Effector CD8-positive, alpha-beta T cell (primary cell): ENCODE measurements around the gene SLC6A5.
"Not testable (repeated sequence)": the region's sequence is repeated elsewhere in the genome, so short reads cannot be mapped to it uniquely, and the experiment has no call there.

Experiments
- DNase-seq: peaks from one replicate; lab custom pipeline; 2025; lab: John Stamatoyannopoulos, UW
- total RNA-seq, 4 experiments: gene quantifications; one replicate each; lab custom pipeline; 2026; lab: John Stamatoyannopoulos, UW

SLC6A5 gene
- total RNA-seq = 0 reads per million in 4 experiments

DNA sequence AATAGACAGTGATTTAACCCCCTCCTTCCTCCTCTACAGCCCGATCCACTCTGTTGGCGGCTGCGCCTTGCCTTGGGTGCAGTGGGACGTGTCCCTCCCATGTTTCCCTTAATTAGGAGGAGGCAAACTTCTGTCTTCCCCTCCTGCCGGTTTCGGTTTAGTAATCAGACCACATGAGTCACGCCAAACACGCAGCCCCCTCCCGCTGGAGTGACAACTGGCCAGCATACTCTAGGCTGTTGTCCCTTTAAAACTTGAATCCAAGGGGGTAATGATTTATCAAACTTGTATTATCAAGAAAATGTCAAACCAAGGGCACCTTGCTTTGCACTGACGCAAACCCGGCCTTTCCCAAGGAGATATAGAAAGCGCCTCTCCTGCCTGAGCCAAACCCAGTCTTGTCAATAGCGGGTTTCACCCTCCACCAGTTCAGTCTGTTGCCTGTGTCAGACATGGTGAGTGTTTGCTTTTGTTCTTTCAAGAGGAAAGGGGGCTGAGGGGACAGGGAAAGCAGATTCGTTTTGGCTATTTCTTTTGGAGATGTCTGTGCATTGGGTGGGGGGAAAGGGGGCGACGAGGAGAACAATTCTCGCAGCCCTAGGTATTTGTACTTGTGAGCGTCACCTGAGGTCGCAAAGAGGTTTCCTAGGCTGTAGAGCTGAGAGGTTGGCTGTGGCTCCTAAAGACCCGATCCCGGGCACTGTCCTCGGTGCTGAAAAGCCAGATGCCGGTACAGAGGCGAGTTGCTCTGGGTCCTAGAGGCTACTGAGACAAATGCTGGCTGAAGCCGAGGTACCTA, at the start of gene SLC6A5:
SLC6A5 (plus strand) TSS at position 388 of the 799 bp plus-strand sequence; CDS start at position 453, 65 bp downstream.
- no peak for DNase-seq

DNA sequence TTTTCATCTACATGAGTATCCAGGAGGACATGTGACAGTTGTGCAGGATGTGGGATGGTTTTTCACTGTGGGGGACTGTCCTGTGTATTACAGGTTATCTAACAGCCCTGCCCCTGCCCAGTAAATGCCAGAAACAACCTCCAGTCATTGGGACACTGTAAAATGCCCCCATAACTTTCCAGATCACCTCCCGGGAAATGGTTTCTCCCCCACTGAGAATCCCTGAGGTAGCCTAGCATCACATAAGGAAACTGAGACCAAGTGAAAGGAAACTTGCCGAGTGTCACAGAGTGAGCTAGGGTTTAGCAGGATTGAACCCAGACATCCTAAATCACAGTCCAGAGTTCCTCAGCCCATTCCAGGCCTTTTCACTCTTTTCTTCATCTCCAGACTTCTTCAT, 48.3 kb upstream of the SLC6A5 start:
- no peak for DNase-seq

DNA sequence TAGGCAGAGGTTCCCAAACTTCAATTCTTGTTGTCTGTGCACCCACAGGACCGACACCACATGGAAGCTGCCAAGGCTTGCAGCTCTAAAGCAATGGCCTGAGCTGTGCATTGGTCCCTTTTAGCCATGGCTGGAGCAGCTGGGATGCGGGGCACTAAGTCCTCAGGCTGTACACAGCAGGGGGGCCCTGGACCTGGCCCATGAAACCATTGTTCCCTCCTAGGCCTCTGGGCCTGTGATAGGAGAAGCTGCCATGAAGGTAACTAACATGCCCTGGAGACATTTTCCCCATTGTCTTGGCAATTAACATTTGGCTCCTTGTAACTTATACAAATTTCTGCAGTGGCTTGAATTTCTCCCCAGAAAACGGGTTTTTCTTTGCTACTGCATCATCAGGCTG, 43.6 kb upstream of the SLC6A5 start:
- DNase-seq = no peak

DNA sequence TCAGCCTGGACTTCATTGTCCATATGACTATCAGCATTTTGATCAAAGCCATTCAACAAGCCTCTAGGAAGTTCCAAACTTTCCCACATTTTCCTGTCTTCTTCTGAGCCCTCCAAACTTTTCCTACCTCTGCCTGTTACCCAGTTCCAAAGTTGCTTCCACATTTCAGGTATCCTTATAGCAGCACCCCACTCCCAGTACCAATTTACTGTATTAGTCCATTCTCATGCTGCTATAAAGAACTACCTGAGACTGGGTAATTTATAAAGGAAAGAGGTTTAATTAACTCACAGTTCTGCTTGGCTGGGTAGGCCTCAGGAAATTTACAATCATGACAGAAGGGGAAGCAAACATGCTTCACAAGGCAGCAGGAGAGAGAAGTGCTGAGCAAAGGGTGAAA, 43.0 kb upstream of the SLC6A5 start:
- DNase-seq = not testable (repeated sequence)

DNA sequence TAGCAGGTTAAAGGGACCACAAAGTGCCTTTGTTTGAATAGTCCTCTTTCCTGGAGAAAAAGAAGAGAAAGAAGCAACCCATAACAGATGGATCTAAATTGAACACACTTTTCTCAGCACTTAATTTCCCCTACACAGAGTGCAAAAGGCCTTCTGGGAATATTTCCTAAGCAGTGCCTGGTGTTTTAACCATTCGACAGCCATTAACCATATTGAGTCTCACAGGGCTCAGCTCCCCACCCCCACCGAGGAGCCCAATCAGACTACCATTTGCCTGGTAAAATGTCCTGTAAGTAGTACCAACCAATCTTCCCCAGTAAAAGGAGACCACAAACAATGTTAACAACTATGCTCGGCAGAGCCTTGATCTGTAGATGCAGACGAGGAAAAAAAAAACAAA, 40.7 kb upstream of the SLC6A5 start:
- no peak for DNase-seq

DNA sequence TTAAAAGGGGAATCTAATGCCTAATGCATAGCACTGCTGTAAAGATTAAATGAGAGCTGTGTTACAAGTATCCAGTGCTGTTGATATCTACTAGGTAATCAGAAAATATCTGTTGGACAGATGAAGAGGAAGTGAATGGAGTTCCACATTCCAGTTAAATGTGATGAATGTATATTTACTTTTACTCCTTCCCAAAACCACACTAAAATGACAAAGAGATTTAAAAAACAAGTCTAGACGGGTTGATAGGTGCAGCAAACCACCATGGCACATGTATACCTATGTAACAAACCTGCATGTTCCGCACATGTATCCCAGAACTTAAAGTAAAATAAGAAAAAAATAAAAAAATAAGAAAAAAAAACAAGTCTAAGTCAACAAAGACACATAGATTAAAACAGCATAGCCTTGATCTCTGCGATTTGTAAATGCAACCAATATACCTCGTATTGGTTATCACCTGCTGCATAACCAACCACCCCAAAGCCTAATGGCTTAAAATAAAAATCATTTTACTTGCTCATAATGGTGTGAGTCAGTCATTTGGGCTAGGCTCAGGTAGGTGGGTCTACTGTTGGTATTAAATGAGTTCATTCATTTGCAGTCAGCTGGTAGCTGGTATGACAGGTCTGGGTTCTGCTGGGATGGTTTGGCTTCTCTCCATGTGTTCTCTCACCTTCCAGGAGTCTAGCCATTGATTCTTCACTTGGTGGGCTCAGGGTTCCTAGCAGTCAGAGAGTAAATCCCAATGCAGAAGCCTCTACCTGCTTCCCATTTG, 39.7 kb upstream of the SLC6A5 start:
- no peak for DNase-seq

DNA sequence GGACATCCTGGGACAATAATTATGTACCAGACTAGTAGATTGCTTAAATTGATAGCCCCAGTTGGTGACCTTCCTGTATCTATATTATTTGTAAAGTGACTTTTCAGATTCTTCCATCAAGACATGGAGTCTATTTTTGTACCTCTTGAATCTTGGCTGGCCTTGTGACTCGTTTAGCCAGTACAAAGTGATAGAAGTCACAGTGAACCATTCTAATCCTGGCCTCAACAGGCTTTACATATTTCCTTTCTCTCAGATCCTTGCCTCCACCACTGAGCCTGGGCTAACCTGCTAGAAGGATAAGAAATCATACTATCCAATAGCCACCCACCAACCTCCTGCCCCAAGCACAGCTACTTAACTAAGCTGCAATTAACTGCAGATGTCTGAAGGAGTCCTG, 37.5 kb upstream of the SLC6A5 start:
- DNase-seq = no peak

DNA sequence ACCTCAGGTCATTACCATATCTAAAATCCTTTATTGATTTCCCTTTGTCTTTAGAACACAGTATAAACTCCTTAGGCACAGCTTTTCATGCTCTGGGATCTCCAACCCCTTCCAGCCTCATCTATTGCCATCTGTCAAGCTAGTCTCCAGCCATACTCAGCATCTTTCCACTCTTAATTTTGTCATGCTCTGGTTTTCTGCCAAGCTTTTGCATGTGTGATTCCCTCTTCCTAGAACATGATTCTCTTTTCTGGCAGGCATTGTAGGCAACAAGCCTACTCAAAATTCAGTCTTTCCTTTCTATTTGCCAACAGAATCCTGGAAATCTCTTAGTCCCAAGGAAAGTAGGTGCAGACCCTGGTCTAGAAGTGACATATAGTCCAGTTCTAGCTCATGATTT, 35.5 kb upstream of the SLC6A5 start:
- no peak for DNase-seq

DNA sequence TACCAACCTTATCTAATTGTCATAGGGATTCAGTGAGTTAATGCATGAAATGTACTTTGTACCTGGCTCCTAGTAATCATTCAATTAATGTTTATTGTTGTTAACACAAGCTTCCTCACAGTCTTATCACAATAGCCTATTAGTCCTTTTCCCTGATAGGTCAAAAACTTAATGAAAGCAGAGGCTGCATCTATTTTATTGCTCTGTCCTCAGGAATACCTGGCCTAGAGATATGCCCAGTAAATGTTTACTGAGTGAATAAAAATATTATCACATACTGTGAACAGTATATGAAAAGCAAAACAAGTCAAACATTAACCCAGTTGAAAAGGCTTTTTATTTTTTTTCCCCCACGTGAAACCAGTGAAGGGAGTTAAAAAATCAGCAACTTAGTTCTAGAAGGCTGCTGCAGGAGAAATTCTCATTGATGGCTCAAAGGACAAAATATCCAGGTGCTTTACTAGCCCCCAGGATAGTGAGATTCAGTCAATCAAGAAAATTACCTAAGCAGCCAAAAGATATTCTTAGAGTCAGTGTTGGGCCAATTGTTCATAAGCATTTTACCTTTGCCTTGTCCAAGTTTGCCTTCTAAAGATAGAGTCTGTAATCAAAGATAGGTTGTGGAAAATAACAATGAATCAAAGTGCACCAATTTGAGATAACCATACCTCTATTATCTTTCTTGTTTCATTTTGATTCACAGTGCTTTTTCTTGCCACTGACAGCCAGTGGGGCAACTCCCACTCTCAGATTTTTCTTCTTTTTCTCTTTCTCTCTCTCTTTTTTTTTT, 34.4 kb upstream of the SLC6A5 start:
- no peak for DNase-seq

DNA sequence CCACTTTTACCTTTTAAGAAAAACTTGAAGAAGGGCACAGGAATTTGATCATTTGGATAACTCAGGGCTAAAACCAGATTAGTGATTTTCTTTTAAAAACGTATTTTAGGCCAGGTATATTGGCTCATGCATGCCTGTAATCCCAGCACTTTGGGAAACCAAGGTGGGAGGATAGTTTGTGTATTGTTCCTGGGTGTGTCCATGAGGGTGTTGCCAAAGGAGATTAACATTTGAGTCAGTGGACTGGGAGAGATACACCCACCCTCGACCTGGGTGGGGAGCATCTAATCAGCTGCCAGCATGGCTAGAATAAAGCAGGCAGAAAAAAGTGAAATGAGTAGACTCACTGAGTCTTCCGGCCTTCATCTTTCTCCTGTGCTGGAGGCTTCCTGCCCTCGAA, 33.3 kb upstream of the SLC6A5 start:
- DNase-seq = not testable (repeated sequence)

DNA sequence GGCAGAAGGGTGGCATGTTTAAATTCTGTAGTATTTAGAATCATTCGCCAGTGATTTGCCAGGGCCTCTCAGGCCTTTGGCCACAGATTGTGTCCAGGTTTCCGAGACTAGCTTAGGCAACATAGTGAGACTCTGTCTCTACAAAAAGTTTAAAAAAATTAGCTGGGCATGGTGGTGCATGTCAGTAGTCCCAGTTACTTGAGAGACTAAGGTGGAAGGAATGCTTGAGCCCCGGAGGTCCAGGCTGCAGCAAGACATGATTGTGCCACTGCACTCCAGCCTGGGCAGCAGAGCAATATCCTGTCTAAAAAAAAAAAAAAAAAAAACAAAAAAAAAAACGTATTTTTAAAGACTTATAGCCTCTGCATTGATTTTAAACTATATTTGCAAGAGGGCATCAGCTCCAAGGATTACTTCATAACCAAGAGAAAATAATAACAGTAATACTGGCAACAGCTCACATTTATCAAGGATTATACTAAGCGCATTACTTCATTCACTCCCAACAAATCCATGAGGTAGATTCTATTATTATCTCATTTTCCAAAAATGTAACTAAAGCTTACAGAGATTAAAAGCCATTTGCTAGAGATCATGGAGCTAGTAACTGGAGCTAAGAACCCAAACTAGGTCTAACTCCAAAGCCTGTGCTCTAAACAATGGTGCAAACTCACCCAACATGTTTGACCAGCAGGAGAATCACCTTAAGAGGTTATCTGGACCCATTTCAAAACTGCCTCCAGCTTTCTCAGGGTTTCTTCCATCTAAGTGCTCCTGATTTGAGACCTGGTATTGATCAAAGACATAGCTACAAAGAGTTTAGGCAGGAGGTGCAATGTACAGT, 32.6 kb upstream of the SLC6A5 start:
- no peak for DNase-seq

DNA sequence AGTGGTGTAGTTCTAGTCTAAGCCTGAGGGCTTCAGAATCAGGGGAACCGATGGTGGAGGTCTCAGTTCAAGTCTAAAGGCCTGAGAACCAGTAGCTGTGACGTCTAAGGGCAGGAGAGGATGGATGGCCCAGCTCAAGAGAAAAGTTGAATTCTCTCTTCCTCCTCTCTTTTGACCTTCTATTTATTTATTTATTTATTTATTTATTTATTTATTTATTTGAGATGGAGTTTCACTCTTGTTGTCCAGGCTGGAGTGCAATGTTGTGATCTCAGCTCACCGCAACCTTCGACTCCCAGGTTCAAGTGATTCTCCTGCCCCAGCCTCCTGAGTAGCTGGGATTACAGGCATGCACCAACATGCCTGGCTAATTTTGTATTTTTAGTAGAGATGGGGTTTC, 19.7 kb upstream of the SLC6A5 start:
- DNase-seq = not testable (repeated sequence)

DNA sequence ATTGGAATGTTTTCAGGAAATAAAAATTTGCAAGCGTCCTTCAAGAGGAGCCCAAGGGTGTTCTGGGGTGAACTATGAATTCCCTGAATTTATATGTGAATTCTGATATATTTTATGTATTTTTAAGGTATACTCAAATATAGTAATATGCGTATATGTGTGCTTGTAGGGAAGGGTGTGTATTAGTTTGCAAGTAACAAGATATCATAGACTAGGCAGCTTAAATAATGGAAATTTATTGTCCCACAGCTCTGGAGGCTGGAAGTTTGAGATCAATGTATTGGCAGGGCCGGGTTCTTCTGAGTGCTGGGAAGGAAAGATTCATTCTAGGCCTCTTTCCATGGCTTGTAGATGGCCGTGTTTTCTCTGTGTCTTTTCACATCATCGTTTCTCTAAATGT, 16.2 kb upstream of the SLC6A5 start:
- no peak for DNase-seq

DNA sequence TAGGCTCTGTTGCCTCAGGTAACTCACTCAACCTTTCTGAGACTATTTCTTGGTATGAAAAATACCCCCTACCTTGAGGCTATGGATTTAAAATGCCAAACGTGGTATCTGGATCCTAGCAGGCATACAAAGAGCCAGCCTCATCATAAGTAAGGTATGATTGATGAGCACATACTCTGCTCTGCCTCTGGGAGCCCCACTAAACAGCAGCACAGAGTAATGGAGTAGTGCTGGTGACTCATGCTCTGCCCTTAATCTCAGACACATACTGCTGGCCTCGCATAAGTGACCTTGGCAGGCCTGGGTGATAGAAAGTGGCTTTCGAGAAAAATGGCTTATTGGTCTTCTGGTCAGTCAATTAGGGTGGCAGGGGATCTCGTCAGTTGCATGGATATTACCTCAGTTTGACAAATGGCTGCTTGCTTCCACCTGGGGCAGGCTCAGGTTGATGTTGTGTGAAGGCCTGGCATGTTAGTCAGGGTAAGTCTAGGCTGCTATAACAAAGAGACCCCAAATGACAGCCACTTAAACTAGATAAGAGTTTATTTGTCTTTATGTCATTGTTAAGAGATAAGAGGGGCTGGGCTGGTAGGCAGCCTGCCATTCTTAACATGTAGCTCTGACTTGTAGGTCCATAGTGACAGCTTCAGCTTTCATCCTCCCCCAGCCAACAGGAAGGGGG, 15.2 kb upstream of the SLC6A5 start:
- DNase-seq = no peak

DNA sequence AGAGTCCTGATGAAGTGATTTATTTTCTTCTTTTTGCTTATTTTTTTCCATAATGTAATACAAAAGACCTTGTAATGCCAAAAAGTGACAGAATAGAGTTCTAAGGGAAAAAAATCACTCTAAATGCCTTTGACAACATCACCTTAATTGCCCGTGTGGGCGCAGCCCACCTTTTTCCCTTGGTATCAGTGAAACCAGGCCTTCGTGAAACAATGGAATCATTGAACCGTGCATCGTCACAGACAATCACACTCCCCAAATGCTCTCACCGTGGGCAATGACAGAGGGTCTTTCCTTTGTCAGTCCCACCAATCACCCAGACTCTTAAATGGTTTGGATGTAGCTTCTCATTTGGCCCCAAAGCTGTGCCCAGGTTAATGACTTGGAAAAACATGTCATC, 9.6 kb upstream of the SLC6A5 start:
- DNase-seq = no peak

DNA sequence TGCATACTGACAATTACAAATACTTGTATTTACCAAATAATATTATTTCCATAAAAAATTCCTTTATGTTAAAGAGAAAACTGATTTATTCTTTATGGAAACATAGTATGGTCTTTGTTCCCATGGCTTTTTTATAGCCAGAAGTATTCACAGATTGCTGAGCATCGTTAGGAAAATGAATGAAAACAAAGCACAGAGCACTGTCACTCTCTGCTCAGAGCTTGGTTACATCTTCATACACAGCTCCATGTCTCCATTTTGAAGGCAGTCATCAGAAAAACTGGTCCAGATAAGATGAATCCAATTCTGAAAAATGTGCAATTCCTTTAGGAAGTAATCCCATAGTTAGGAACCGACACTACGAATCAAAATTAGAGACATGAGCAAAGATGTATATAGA, 9.0 kb upstream of the SLC6A5 start:
- no peak for DNase-seq

DNA sequence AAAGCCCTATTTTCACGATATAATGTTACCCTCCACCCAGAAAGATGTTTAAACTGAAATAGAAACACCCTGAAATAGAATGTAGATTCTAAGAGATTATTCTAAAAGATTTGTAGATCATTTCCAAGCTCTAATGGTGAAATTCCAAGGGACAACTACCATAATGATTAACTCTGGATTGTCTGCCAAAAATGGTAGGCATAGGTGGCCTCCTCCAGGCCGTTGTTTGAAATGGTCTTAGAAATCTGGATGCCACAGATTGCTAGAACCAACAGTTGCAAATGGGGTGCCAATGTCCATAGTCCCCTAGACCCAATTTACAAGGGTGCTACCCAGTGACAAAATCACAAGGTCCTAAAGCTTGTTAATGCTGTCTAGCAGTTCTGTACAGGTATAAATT, 6.7 kb upstream of the SLC6A5 start:
- DNase-seq = no peak

DNA sequence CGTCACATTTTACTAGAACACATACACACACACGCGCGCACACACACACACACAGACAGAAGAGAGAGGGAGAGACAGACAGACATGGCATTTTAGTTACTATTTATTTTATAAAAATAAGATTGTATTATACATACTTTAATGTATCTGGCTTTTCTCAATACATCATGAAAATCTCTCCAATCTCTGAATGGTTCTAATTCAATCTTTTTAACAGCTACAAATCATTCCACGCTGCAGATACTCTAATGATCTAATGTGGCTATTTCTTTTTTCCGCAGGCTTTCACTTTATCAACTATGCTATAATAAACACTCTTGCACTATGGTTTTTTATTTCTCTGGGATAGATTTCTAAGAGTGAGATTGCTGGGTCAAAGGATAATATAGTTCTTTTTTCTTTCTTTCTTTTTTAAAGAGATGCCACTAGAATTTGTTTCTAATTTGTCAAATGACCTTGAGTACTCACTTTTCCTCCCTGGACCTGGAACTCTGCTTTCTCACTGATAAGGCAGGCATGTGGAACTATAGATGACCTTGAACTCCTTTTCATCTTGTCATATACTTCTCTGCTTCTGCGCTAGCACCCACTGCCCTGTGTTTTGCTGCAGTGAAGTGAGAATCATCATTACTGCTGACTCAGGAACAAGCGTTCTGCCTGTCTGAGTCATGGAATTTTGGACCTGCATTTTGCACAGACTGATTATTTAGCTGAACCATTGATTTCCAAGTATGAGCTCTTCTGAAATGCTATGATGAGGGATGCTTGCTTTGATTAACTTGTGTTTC, 4.9 kb upstream of the SLC6A5 start:
- DNase-seq = no peak

DNA sequence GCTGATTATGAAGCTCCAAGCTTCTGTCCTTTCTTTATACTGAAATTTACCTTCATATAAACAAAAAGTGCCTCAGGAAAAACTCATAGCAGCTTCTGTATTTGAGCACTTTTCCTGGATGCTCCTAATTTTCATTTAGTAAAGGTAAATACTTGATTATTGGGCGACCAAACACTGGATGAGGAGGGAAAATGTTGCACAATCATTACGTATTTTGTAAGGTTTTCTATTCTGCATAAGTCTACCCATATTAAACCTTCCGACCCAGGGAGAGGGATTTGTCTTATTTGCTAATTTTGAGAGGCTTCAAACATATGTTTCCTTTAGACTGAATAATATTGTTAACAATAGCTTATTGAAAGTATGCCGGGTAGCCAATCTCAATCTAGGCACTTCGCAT, 4.3 kb upstream of the SLC6A5 start:
- no peak for DNase-seq
